ENCODE data around the gene CXorf66. TPM values are rescaled to one million over a fixed set of nuclear protein-coding genes. Genes with fewer than 3 reads are reported as not detected.
A peak's percentile ranks its signal among the peaks of the same experiment; 100 is the strongest.

Gene CXorf66, protein sequence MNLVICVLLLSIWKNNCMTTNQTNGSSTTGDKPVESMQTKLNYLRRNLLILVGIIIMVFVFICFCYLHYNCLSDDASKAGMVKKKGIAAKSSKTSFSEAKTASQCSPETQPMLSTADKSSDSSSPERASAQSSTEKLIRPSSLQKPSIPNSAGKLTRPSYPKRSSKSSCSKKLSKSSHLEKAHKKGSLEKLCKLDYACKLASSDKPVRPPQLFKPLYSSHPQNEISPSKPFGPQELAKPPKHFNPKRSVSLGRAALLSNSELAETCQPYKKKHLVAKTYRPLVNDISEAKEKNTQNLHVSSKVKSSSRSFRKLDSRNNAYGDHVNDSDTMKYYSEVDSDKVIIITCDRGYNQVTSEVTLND
- not detected in 2 replicates for total RNA-seq

DNA sequence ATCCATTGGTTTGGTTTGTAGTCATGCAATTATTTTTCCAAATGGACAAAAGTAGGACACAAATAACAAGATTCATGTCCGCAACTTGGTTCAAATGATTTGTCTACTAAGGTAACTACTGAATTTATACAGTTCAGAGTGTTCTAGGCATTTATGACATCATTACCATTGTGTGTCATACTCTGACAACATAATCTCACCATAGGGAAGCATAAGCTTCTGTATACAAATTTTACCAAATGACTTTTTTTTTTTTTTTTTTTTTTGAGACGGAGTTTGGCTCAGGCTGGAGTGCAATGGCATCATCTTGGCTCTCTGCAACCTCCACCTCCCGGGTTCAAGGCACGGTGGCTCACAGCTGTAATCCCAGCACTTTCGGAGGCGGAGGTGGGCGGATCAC lies at the start of gene CXorf66:
TSS of gene CXorf66 (minus strand) at position 101 of the 400 bp plus-strand sequence. CDS start at position 76, 25 bp downstream.

DNA sequence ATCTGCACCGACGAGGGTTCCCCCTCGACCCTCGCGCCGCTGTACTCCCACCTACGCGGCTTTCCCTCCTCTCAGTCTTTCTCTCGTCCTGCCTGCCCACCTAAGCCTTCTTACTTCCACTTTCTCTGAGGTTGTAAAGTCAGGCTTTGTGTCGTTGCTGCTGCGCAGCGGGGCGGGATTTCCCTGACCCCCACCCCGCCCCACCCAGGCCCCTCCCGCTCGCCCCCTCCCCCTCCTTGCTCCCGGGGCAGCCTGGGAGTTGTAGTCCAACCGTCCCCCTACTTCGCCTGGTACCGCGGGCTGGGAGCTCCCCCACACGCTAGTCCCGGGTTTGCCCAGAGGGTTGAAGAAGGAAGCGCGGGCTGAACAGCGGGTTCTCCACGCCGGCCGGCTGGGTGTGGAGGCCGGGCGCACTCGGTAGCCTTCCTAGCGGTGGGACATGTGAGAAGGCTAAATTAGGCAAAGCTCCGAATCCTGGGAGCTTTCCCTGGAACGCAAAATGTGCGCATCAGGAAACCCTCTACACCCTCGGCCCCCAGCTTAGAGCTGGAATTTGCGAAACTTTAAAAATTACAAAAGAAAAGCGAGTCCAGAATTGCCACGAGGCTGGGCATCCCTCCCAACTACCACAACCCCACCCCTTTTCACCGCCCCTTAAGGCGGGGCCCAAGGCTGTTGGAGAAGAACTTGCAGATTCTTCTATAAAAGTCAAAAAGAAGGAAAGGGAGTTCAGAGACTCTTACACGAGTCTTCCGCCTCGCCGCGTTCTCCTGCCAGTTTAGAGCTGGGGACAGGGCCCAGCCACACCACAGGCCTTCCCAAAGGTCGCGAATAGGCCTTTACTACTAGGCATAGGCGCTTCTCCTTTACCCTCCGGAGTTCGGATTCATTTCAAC lies 32.2 kb downstream of the CXorf66 start, which contains the start of gene ATP11C:
TSS of gene ATP11C (minus strand) at position 153 of the 896 bp plus-strand sequence. CDS start 1,011 bp downstream, outside the sequence.

Small RNAs within 50 kb of the gene (small RNA-seq; reads per million reads assigned to genes)
- 18.9 reads per million, percentile 96 among the genes with 10 or more reads in this experiment for gene MIR505
- gene RF00425 = not detected

Other genes starting within 250 kb of the CXorf66 start
- 13.7 and 17.8 TPM in 2 replicates for gene ATP11C, start 32.5 kb downstream of the CXorf66 start, total RNA-seq

Data from placental epithelial cell (primary cell).